DOHH2 (cell line): Measurements from ENCODE around the gene FBLN1.

Source experiments
- CTCF ChIP-seq: fragments of 200-600 bp; sonication (generic); IDR thresholded peaks from one replicate; pipeline ENCODE4 v1.5.1; 2014; ENCODE audit warnings: antibody characterized with exemption, mild to moderate bottlenecking, low read depth, low read length; ENCODE audit not compliant: poor library complexity, severe bottlenecking
- EZH2phosphoT487 ChIP-seq: fragments of 200-600 bp; sonication (generic); IDR thresholded peaks from 2 replicates; pipeline ENCODE4 v1.6.1; 2017; ENCODE audit warnings: borderline replicate concordance, mild to moderate bottlenecking, antibody characterized with exemption, low read length, moderate library complexity, mixed read lengths

- TF ChIP-seq CTCF (no peak), EZH2phosphoT487 (no peak)
These were observed 14.4 kb downstream of the FBLN1 start for GRCh38 chr22:45516923-45517675.
